Kasumi-1 (cell line): ENCODE measurements around the gene TIMP2.

Experiments used
- DNase-seq, 2 experiments: peaks; one replicate each; lab custom pipeline; 2025; lab: John Stamatoyannopoulos, UW

TIMP2 gene

DNA sequence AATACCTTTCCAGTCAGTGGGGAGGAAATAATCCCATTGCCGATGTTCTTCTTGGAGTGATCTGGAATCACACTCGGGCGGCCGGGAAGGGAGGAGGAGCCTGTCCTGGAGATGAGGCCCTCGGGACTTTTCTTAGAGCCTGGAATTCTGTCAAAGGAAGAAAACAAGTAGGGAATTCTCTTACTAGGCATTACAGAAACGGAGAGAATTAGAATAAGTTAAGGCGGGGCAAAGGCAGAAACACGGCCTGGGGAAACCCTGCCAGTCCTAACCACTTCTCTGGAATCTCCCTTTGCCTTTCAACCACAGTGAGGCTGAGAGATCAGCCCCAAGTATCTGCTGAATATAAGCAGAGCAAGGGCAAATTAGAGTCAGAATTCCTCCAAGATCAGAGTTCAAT lies 112.3 kb downstream of the TIMP2 start:
- DNase-seq, result no peak

DNA sequence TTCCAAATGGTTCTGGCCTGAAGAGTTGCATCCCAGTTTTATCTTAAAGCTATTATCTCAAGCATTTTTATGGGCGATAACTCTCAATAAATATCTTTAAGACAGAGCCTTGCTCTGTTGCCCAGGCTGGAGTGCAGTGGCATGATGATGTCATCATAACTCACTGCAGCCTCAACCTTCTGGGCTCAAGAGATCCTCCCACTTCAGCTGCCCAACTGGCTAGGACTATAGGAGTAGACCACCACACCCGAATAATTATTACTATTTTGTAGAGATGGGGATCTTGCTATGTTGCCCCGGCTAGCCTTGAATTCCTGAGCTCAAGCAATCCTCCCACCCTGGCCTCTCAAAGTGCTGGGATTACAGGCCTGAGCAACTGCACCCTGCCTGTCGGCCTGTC lies 117.0 kb downstream of the TIMP2 start:
- no peak for DNase-seq

DNA sequence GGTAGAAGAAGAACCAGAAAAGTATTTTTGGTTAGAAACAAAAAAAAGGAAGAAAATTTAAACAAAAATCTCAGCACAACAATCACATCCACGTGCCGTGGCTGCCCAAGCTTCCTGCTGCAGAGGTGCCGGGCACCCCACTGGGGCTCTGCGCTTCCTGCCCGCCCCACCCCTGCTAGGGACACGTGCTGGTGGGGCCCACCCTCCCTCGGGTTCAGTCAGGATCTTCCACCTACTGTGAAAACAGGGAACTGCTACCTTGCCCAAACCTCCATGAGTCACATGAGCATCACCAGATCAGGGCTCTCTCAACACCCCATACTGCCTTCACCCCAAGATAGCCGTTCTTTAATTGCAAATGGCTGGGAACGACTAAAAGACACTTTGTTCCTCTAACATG lies 118.7 kb downstream of the TIMP2 start:
- DNase-seq, result peak; percentile 8 to 42

- peak in 1 of 2 experiments; percentile 20 for DNase-seq
Observed at GRCh38 chr17:78805301-78805700, 119.9 kb downstream of the TIMP2 start.

GRCh38 chr17:78804777-78805176 lies 120.4 kb downstream of the TIMP2 start:
- DNase-seq, result no peak

- peak; percentile 82 to 83 for DNase-seq
Observed at GRCh38 chr17:78803186-78803845, 121.9 kb downstream of the TIMP2 start.
